C4-2B (cell line): ENCODE results near the gene HLTF.

Experiments used
- CTCF ChIP-seq: fragments of 450-650 bp; conservative IDR thresholded peaks from 2 replicates; pipeline ENCODE4 v1.5.1; 2017; ENCODE audit warnings: mild to moderate bottlenecking
- ZFX ChIP-seq: fragments of 450-650 bp; IDR thresholded peaks from 2 replicates; pipeline ENCODE4 v1.6.1; 2017

DNA sequence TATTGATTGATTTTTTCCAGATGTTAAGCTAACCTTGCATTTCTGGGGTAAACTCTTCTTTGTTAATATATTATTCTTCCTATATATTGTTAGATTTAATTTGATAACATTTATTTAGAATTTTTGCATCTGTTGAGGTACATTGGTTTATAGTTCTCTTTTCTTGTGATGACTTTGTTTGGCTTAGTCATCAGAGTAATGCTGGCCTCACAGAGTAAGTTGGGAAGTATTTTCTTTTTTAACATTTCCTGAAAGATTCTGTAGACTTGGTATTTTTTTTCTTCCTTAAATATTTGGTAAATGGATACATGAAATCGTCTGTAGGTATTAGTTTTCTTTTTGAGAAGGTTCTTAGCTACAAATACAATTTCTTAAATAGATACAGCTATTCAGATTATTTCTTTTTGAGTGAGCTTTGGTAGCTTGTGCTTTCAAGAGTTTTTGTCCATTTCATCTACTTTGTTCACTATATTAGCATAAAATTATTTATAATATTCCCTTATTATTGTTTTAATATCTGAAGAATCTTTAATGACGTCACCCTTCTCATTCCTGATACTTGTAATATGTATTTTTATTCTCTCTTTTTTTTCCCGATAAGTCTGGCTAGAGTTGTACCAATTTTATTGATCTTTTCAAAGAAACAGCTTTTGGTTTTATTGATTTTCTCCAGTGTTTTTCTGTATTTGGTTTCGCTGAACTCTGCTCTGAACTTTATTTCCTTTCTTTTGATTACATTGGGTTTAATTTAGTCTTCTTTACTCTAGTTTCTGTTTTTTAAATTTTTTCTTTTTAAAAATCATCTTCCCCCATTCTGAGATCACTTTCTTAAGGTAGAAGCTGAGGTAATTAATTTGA, 36.6 kb upstream of the HLTF start:
- TF ChIP-seq CTCF (no peak), ZFX (no peak)
